ENCODE data around the gene MCM7.

Gene MCM7

GRCh38 chr7:100057006-100057405, 44.2 kb downstream of the MCM7 start:
- TF ChIP-seq CTCF (IDR thresholded peaks at IDR 0.05; ENCODE audit: low read depth, low read length, poor library complexity, severe bottlenecking) (no peak), EZH2phosphoT487 (IDR thresholded peaks at IDR 0.05; ENCODE audit: borderline replicate concordance, low read length) (no peak)

GRCh38 chr7:100053215-100053614, 48.0 kb downstream of the MCM7 start:
- Histone ChIP-seq H3F3A (ENCODE audit: control insufficient read depth, insufficient read depth) (no peaks in the 10 kb centered on the region; the same call in 1 of the 2 replicates), H3K27me3 (ENCODE audit: control insufficient read depth, low read length) (no peaks in the 10 kb centered on the region), H3K4me3 (ENCODE audit: low read length) (no peak overlapping the region), H3K79me2 (ENCODE audit: control insufficient read depth, low read length) (peaks cover 9% of the 10 kb centered on the region), H3K27ac (ENCODE audit: low read depth, low read length) (no peak overlapping the region), H3K36me3 (ENCODE audit: control insufficient read depth, low read length) (no peaks in the 10 kb centered on the region; the same call in 1 of the 2 replicates), H3K9me2 (replicated peaks; ENCODE audit: control insufficient read depth, low read length) (0 out of 2 replicates have a peak, but pooled peaks cover 4% of the 10 kb centered on the region), H3K4me2 (ENCODE audit: low read length) (no peak overlapping the region), H3K4me1 (ENCODE audit: control insufficient read depth, low read length) (peaks cover 17% of the 10 kb centered on the region), H4K20me1 (ENCODE audit: control insufficient read depth, insufficient read depth, low read depth, low read length) (no peaks in the 10 kb centered on the region), H3K9me3 (ENCODE audit: control insufficient read depth, insufficient read depth, low read length) (no peaks in the 10 kb centered on the region)
- peak; percentile 42 for TF ChIP-seq CTCF (IDR thresholded peaks at IDR 0.05; ENCODE audit: low read depth, low read length, poor library complexity, severe bottlenecking)
- no peak for TF ChIP-seq EZH2phosphoT487 (IDR thresholded peaks at IDR 0.05; ENCODE audit: borderline replicate concordance, low read length)

More at GRCh38 chr7:100057006-100057405, 44.2 kb downstream of the MCM7 start:
- Histone ChIP-seq H3K4me1 (ENCODE audit: control insufficient read depth, low read length) (peaks cover 11% of the 10 kb centered on the region), H3F3A (ENCODE audit: control insufficient read depth, insufficient read depth) (no peaks in the 10 kb centered on the region), H3K79me2 (ENCODE audit: control insufficient read depth, low read length) (no peaks in the 10 kb centered on the region), H3K36me3 (ENCODE audit: control insufficient read depth, low read length) (peaks cover 5% of the 10 kb centered on the region), H3K4me2 (ENCODE audit: low read length) (no peak overlapping the region), H4K20me1 (ENCODE audit: control insufficient read depth, insufficient read depth, low read depth, low read length) (no peaks in the 10 kb centered on the region), H3K27ac (ENCODE audit: low read depth, low read length) (no peak overlapping the region), H3K4me3 (ENCODE audit: low read length) (no peak overlapping the region), H3K9me2 (replicated peaks; ENCODE audit: control insufficient read depth, low read length) (no peaks in the 10 kb centered on the region), H3K27me3 (ENCODE audit: control insufficient read depth, low read length) (no peaks in the 10 kb centered on the region), H3K9me3 (ENCODE audit: control insufficient read depth, insufficient read depth, low read length) (no peaks in the 10 kb centered on the region)

DNA sequence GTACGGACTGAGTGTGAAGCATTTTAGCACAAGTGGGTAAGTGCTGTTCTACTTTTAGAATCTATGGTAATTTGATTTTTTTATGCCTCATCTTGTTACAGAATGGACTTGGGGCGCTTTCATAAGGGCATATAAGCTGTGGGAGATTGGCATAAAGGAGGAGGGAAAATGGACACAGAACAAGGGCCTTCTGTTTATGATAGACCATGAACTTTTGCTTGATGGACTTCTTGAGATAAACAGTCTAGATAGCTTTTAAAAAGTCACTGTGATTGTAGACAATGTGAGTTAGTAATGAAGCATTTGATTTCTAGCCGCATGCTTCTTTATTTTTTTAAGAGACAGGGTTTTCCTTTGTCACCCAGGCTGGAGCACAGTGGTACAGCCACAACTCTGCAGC, 49.6 kb downstream of the MCM7 start:
- Histone ChIP-seq H3K79me2 (ENCODE audit: control insufficient read depth, low read length) (peaks cover 9% of the 10 kb centered on the region), H3K9me3 (ENCODE audit: control insufficient read depth, insufficient read depth, low read length) (no peaks in the 10 kb centered on the region), H3K4me3 (ENCODE audit: low read length) (no peak overlapping the region), H3K4me1 (ENCODE audit: control insufficient read depth, low read length) (peaks cover 17% of the 10 kb centered on the region), H3K9me2 (replicated peaks; ENCODE audit: control insufficient read depth, low read length) (0 out of 2 replicates have a peak, but pooled peaks cover 4% of the 10 kb centered on the region), H3K27ac (ENCODE audit: low read depth, low read length) (no peak overlapping the region), H3K4me2 (ENCODE audit: low read length) (no peak overlapping the region), H3F3A (ENCODE audit: control insufficient read depth, insufficient read depth) (no peaks in the 10 kb centered on the region; the same call in 1 of the 2 replicates), H3K36me3 (ENCODE audit: control insufficient read depth, low read length) (no peaks in the 10 kb centered on the region), H3K27me3 (ENCODE audit: control insufficient read depth, low read length) (no peaks in the 10 kb centered on the region), H4K20me1 (ENCODE audit: control insufficient read depth, insufficient read depth, low read depth, low read length) (no peaks in the 10 kb centered on the region)
- TF ChIP-seq CTCF (IDR thresholded peaks at IDR 0.05; ENCODE audit: low read depth, low read length, poor library complexity, severe bottlenecking) (no peak), EZH2phosphoT487 (IDR thresholded peaks at IDR 0.05; ENCODE audit: borderline replicate concordance, low read length) (no peak)

Measured in DOHH2 (cell line).